ENCODE measurements around the gene CHRDL1.
"Not testable (repeated sequence)": the region's sequence is repeated elsewhere in the genome, so short reads cannot be mapped to it uniquely, and the experiment has no call there.

CHRDL1 gene

GRCh38 chrX:110667706-110668105 lies 127.9 kb downstream of the CHRDL1 start:
- WGBS, 2 experiments (ENCODE audit: insufficient coverage in 2 of 2), result 0% methylated on average over 2 of the region's 6 CpGs; no CpG with 5 or more reads in 1 of the 2 experiments
- Histone ChIP-seq H3K4me1 (ENCODE audit: control insufficient read depth, insufficient read depth, low read length, poor library complexity, severe bottlenecking) (peaks cover 5% of the 10 kb centered on the region), H3K9me3 (ENCODE audit: control insufficient read depth, low read length) (no peaks in the 10 kb centered on the region), H3K27ac (ENCODE audit: low read depth, low read length, severe bottlenecking) (no peak overlapping the region), H3K4me3 (ENCODE audit: extremely low read depth, insufficient read depth, low read length, poor library complexity, severe bottlenecking) (no peak overlapping the region), H3K36me3 (ENCODE audit: control insufficient read depth, insufficient read depth, low read length) (no peaks in the 10 kb centered on the region)

- Histone ChIP-seq H3K4me1 (ENCODE audit: control insufficient read depth, insufficient read depth, low read length, poor library complexity, severe bottlenecking) (peaks cover 5% of the 10 kb centered on the region), H3K9me3 (ENCODE audit: control insufficient read depth, low read length) (no peaks in the 10 kb centered on the region), H3K4me3 (ENCODE audit: extremely low read depth, insufficient read depth, low read length, poor library complexity, severe bottlenecking) (no peak overlapping the region), H3K36me3 (ENCODE audit: control insufficient read depth, insufficient read depth, low read length) (no peaks in the 10 kb centered on the region), H3K27ac (ENCODE audit: low read depth, low read length, severe bottlenecking) (no peak overlapping the region)
- WGBS, 2 experiments (ENCODE audit: insufficient coverage in 2 of 2), result 0 to 100% methylated on average over 1 of the region's 3 CpGs
These were observed 130.2 kb downstream of the CHRDL1 start for GRCh38 chrX:110665223-110666002.

- 86 to 89% methylated on average over 1 to 6 of the region's 6 CpGs for WGBS, 2 experiments (ENCODE audit: insufficient coverage in 2 of 2)
- H3K27ac ChIP-seq (ENCODE audit: low read depth, low read length, severe bottlenecking), result no peak overlapping the region
- H3K4me3 ChIP-seq (ENCODE audit: extremely low read depth, insufficient read depth, low read length, poor library complexity, severe bottlenecking), result no peak overlapping the region
- no peaks in the 10 kb centered on the region for H3K36me3 ChIP-seq (ENCODE audit: control insufficient read depth, insufficient read depth, low read length)
- no peaks in the 10 kb centered on the region for H3K9me3 ChIP-seq (ENCODE audit: control insufficient read depth, low read length)
- H3K4me1 ChIP-seq (ENCODE audit: control insufficient read depth, insufficient read depth, low read length, poor library complexity, severe bottlenecking), result no peaks in the 10 kb centered on the region
These were observed 138.5 kb downstream of the CHRDL1 start for GRCh38 chrX:110657073-110657472.

- H3K4me3 ChIP-seq (ENCODE audit: extremely low read depth, insufficient read depth, low read length, poor library complexity, severe bottlenecking); H3K27ac ChIP-seq (ENCODE audit: low read depth, low read length, severe bottlenecking); H3K9me3 ChIP-seq (ENCODE audit: control insufficient read depth, low read length); H3K4me1 ChIP-seq (ENCODE audit: control insufficient read depth, insufficient read depth, low read length, poor library complexity, severe bottlenecking); H3K36me3 ChIP-seq (ENCODE audit: control insufficient read depth, insufficient read depth, low read length): not testable (repeated sequence)
These were observed 141.3 kb downstream of the CHRDL1 start for GRCh38 chrX:110654280-110654679.

GRCh38 chrX:110646386-110646785 lies 149.2 kb downstream of the CHRDL1 start:
- H3K27ac ChIP-seq (ENCODE audit: low read depth, low read length, severe bottlenecking), result no peak overlapping the region
- 100% methylated on average over 1 of the region's 1 CpG; no CpG with 5 or more reads in 1 of the 2 experiments for WGBS, 2 experiments (ENCODE audit: insufficient coverage in 2 of 2)

More at GRCh38 chrX:110646386-110646785, 149.2 kb downstream of the CHRDL1 start:
- H3K4me3 ChIP-seq (ENCODE audit: extremely low read depth, insufficient read depth, low read length, poor library complexity, severe bottlenecking), result no peak overlapping the region
- H3K4me1 ChIP-seq (ENCODE audit: control insufficient read depth, insufficient read depth, low read length, poor library complexity, severe bottlenecking), result no peaks in the 10 kb centered on the region
- H3K9me3 ChIP-seq (ENCODE audit: control insufficient read depth, low read length), result no peaks in the 10 kb centered on the region
- no peaks in the 10 kb centered on the region for H3K36me3 ChIP-seq (ENCODE audit: control insufficient read depth, insufficient read depth, low read length)
